Measurements from ENCODE around the gene KANSL3. TPM values are rescaled to one million over a fixed set of nuclear protein-coding genes. Genes with fewer than 3 reads are reported as not detected.

The KANSL3 gene
- total and polyA plus RNA-seq, 2 donors (not counting 1 experiment from before 2014, with no cell fraction given), result 15.9 to 36.5 TPM

GRCh38 chr2:96683972-96684820 lies 46.1 kb upstream of the KANSL3 start:
- DNase-seq (ENCODE audit: low read depth in 2 of 2), result no peak
- Histone ChIP-seq H3K36me3 (ENCODE audit: control insufficient read depth, insufficient read depth, low read length) (no peaks in the 10 kb centered on the region), H3K27me3 (ENCODE audit: control insufficient read depth, insufficient read depth, low read length) (peaks cover 13% of the 10 kb centered on the region), H3K4me3 (replicated peaks in 1 of 4; ENCODE audit: control extremely low read depth in 1 of 4, insufficient read depth in 1 of 4, low read depth in 3 of 4, low read length in 4 of 4) (no peak overlapping the region), H3K4me2 (ENCODE audit: extremely low read depth, insufficient read depth, low read length) (no peak overlapping the region), H2AFZ (ENCODE audit: low read length) (no peak overlapping the region), H3K4me1 (ENCODE audit: control insufficient read depth, extremely low read depth, insufficient read depth, low read length) (no peaks in the 10 kb centered on the region), H3K9me3 (ENCODE audit: control insufficient read depth, insufficient read depth, low read depth, low read length) (no peaks in the 10 kb centered on the region), H3K9ac (ENCODE audit: insufficient read depth, low read length) (no peak overlapping the region), H3K27ac (ENCODE audit: insufficient read depth, low read length) (no peak overlapping the region), H4K20me1 (ENCODE audit: control insufficient read depth, extremely low read depth, insufficient read depth, low read length) (no peaks in the 10 kb centered on the region), H3K79me2 (ENCODE audit: control insufficient read depth, insufficient read depth, low read length) (no peaks in the 10 kb centered on the region)
- TF ChIP-seq EZH2 (IDR thresholded peaks at IDR 0.05; ENCODE audit: low read length, missing control alignments) (no peak), CTCF (conservative IDR thresholded peaks at IDR 0.05 in 1 of 2, IDR thresholded peaks at IDR 0.05 in 1 of 2; ENCODE audit: low read depth in 1 of 2, low read length in 2 of 2) (no peak)

GRCh38 chr2:96683307-96683706 lies 45.2 kb upstream of the KANSL3 start:
- Histone ChIP-seq H4K20me1 (ENCODE audit: control insufficient read depth, extremely low read depth, insufficient read depth, low read length) (no peaks in the 10 kb centered on the region), H3K79me2 (ENCODE audit: control insufficient read depth, insufficient read depth, low read length) (no peaks in the 10 kb centered on the region), H3K27ac (ENCODE audit: insufficient read depth, low read length) (no peak overlapping the region), H2AFZ (ENCODE audit: low read length) (no peak overlapping the region), H3K4me2 (ENCODE audit: extremely low read depth, insufficient read depth, low read length) (no peak overlapping the region), H3K9ac (ENCODE audit: insufficient read depth, low read length) (no peak overlapping the region), H3K4me3 (replicated peaks in 1 of 4; ENCODE audit: control extremely low read depth in 1 of 4, insufficient read depth in 1 of 4, low read depth in 3 of 4, low read length in 4 of 4) (no peak overlapping the region), H3K27me3 (ENCODE audit: control insufficient read depth, insufficient read depth, low read length) (peaks cover 13% of the 10 kb centered on the region), H3K36me3 (ENCODE audit: control insufficient read depth, insufficient read depth, low read length) (no peaks in the 10 kb centered on the region), H3K9me3 (ENCODE audit: control insufficient read depth, insufficient read depth, low read depth, low read length) (no peaks in the 10 kb centered on the region), H3K4me1 (ENCODE audit: control insufficient read depth, extremely low read depth, insufficient read depth, low read length) (no peaks in the 10 kb centered on the region)
- no peak for TF ChIP-seq EZH2 (IDR thresholded peaks at IDR 0.05; ENCODE audit: low read length, missing control alignments)
- TF ChIP-seq CTCF (conservative IDR thresholded peaks at IDR 0.05 in 1 of 2, IDR thresholded peaks at IDR 0.05 in 1 of 2; ENCODE audit: low read depth in 1 of 2, low read length in 2 of 2), result no peak
- DNase-seq (ENCODE audit: low read depth in 2 of 2), result no peak

GRCh38 chr2:96681540-96681939 lies 43.4 kb upstream of the KANSL3 start:
- H4K20me1 ChIP-seq (ENCODE audit: control insufficient read depth, extremely low read depth, insufficient read depth, low read length), result no peaks in the 10 kb centered on the region
- no peak for TF ChIP-seq CTCF (conservative IDR thresholded peaks at IDR 0.05 in 1 of 2, IDR thresholded peaks at IDR 0.05 in 1 of 2; ENCODE audit: low read depth in 1 of 2, low read length in 2 of 2)
- no peak for TF ChIP-seq EZH2 (IDR thresholded peaks at IDR 0.05; ENCODE audit: low read length, missing control alignments)
- no peak for DNase-seq (ENCODE audit: low read depth in 2 of 2)
- H2AFZ ChIP-seq (ENCODE audit: low read length), result no peak overlapping the region
- H3K27ac ChIP-seq (ENCODE audit: insufficient read depth, low read length), result no peak overlapping the region
- no peak overlapping the region for H3K4me2 ChIP-seq (ENCODE audit: extremely low read depth, insufficient read depth, low read length)
- H3K4me3 ChIP-seq (replicated peaks in 1 of 4; ENCODE audit: control extremely low read depth in 1 of 4, insufficient read depth in 1 of 4, low read depth in 3 of 4, low read length in 4 of 4), result no peak overlapping the region
- H3K27me3 ChIP-seq (ENCODE audit: control insufficient read depth, insufficient read depth, low read length), result peaks cover 13% of the 10 kb centered on the region
- H3K79me2 ChIP-seq (ENCODE audit: control insufficient read depth, insufficient read depth, low read length), result no peaks in the 10 kb centered on the region
- H3K4me1 ChIP-seq (ENCODE audit: control insufficient read depth, extremely low read depth, insufficient read depth, low read length), result no peaks in the 10 kb centered on the region
- no peaks in the 10 kb centered on the region for H3K36me3 ChIP-seq (ENCODE audit: control insufficient read depth, insufficient read depth, low read length)
- no peaks in the 10 kb centered on the region for H3K9me3 ChIP-seq (ENCODE audit: control insufficient read depth, insufficient read depth, low read depth, low read length)
- H3K9ac ChIP-seq (ENCODE audit: insufficient read depth, low read length), result no peak overlapping the region

All from fibroblast of lung (primary cell).